GM13977 (cell line): ENCODE results near the gene RET.

Experiments
- DNase-seq: peaks from one replicate; pipeline ENCODE4 v3.0.0; 2012; ENCODE audit warnings: low spot score
- in situ Hi-C: fragments of 300-500 bp; cut with MboI; formaldehyde crosslinking; loops from one replicate; pipeline ENCODE4 v1.12.0; 2022; ENCODE audit warnings: low sequenced_read_pairs, low pct_unique_long_range_greater_than_20kb, mixed read lengths, inconsistent platforms; ENCODE audit not compliant: unreplicated experiment
- TF ChIP-seq, protein P1 (sequence below): IDR thresholded peaks from 2 replicates; pipeline ENCODE4 v1.5.1; 2012; ENCODE audit warnings: mild to moderate bottlenecking, control low read depth; ENCODE audit not compliant: insufficient read depth; ENCODE audit errors: extremely low read depth, missing control alignments

RET gene

DNA sequence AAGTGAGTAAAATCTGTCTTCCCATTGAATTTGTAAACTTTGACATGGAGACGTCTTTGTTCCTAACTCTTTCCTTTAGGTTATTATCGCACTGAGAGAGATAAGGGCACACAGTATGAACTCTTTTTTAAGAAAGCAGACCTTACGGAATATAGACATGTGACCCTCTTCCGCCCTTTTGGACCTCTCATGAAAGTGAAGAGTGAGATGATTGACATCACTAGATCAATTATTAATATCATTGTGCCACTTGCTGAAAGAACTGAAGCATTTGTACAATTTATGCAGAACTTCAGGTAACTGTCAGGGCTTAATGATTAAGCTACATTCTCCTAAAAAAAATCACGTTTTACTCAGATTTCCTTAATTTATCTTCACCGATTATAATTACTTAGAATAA is 81.8 kb downstream of the RET start:
- in situ Hi-C loops: no loop called here
- TF ChIP-seq, protein P1, sequence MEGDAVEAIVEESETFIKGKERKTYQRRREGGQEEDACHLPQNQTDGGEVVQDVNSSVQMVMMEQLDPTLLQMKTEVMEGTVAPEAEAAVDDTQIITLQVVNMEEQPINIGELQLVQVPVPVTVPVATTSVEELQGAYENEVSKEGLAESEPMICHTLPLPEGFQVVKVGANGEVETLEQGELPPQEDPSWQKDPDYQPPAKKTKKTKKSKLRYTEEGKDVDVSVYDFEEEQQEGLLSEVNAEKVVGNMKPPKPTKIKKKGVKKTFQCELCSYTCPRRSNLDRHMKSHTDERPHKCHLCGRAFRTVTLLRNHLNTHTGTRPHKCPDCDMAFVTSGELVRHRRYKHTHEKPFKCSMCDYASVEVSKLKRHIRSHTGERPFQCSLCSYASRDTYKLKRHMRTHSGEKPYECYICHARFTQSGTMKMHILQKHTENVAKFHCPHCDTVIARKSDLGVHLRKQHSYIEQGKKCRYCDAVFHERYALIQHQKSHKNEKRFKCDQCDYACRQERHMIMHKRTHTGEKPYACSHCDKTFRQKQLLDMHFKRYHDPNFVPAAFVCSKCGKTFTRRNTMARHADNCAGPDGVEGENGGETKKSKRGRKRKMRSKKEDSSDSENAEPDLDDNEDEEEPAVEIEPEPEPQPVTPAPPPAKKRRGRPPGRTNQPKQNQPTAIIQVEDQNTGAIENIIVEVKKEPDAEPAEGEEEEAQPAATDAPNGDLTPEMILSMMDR: no peak

DNA sequence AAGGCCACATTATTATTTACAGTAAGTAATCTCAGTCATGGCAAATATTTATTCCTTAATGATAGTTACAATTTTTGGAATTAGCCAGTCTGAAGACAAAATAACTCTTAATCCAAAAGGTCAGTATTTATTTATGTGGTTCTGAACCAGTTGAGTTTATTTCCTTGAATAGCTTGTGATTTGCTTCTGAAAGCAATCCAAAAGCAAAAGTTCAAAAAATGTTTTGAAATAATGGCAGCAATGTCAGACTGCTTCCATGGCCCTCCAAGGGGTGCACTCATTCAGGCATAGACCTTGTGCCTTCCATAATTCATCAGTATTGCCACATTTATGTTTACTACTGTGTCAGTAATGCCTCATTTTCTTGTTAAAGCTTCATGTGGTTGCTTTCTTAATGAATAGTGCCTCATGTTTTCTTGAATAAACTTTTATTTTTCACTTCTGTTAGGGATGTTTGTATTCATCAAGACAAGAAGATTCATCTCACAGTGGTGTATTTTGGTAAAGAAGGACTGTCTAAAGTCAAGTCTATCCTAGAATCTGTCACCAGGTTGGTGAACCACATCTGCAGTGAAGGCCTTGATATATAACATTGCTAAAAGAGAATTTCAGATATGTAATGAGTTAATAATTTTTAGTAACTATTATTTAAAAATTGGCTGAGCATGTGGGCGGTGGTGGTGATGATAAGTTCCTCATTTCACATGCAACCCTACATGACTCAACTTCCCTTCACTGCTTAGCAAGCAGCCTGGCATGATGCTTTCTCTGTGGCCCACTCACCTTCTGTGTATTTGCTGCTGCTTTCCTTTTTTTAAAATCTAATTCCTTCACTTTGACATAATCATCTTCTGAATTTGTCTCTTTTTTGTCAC is 83.4 kb downstream of the RET start:
- in situ Hi-C loops: no loop called here
- no peak for DNase-seq
- TF ChIP-seq, protein P1: no peak

More for the DNA sequence above, 81.8 kb downstream of the RET start:
- no peak for DNase-seq

DNA sequence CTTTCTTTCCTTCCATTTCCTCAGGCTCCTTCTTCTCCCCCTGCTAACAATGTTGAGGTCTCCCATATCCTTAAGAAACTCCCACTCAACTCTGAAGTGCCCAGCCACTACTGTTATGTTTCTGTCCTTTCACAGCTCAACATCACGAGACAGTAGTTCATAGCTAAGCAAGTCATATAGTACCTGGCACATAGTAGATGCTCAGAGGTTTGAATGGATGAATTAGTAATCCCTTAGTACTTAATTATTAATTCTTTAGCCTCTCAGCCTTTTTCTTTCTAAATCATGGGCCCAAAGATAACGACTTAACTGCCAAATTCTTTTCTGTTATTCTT is 84.0 kb downstream of the RET start:
- no peak for DNase-seq
- TF ChIP-seq, protein P1: no peak
- in situ Hi-C loops: no loop called here

DNA sequence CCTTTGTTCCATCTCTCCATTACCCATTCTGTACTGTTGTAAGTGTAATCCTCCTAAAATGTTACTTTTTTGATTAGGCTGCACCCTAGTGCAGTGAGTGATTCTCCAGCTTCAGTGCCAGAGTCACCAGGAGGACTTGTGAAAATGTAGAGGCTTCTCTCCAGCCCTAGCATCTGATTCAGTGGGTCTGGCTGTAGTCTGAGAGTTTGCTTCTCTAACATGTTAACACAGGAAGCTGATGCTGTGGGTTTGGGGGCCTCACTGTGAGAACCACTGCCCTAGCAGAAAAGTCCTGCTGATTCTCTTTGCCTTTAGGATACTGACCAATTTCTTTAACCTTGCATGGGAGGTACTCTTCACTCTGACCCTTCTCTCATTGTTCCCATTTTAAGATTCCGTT is 85.7 kb downstream of the RET start:
- in situ Hi-C loops: no loop called here
- DNase-seq: no peak
- TF ChIP-seq, protein P1: no peak

DNA sequence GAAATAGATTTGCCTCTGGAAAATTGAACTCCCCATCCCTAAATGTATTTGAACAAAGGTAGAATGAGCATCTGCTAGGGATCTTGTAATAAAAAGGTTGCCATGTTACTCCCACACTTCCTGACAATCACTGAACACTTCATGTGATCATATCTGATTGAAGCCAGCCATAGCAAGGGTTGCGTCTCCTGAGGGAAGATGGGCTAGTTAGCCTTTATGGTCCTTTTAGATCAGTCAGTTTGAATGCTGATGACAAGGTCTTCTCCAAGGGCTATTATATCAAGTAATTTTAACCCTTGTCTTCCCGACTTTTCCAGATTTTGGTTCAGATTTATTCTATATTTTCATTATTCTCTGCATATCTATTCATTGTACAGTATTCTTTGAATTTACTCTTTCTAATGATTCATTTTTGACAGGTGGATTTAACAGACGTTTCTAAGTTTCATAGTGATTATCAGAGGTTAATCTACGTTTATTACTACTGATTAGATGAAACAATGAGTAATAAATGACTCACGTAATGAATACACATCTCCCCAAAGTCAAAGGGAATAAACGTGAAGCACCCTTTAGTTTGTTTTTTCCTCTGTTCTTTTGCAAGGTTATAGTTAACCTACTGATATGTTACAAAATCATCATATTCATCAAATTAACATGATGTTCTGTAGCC is 89.5 kb downstream of the RET start:
- DNase-seq: no peak
- in situ Hi-C loops: no loop called here
- TF ChIP-seq, protein P1: no peak

DNA sequence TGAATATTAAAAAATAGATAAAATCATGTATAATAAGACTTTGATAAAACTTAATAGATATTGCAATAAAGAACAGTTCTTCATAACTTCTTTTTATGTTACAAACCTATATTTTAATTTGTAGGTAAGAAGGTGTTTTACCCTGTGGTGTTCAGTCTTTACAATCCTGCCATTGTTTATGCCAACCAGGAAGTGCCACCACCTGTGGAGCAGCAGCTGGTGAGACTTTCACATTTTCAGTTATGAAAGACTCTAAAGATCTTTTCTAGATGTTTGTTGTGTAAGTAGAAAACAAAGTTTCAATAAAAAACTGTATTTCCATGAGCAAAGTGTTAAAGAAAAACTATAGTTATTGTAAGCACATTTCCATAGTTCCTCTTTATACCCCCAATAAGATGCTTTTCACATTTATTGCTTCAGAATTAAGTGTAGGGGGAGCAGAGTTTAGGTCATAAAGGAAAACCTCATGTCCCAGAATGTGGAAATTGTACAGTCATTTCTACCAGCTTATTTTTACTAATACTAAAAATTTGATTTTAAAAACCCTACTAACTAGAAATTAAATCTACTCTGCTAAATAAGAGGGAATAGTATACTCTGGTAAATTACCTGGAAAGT is 90.1 kb downstream of the RET start:
- in situ Hi-C loops: no loop called here
- DNase-seq: no peak
- TF ChIP-seq, protein P1: no peak
